NCI-H510A treated with DMSO at 0.1 percent for 48 hours (cell line): Measurements from ENCODE around the gene ZDHHC17.

Source experiments
- DNase-seq: peaks from one replicate; lab custom pipeline; 2025; lab: John Stamatoyannopoulos, UW

ZDHHC17 gene

DNA sequence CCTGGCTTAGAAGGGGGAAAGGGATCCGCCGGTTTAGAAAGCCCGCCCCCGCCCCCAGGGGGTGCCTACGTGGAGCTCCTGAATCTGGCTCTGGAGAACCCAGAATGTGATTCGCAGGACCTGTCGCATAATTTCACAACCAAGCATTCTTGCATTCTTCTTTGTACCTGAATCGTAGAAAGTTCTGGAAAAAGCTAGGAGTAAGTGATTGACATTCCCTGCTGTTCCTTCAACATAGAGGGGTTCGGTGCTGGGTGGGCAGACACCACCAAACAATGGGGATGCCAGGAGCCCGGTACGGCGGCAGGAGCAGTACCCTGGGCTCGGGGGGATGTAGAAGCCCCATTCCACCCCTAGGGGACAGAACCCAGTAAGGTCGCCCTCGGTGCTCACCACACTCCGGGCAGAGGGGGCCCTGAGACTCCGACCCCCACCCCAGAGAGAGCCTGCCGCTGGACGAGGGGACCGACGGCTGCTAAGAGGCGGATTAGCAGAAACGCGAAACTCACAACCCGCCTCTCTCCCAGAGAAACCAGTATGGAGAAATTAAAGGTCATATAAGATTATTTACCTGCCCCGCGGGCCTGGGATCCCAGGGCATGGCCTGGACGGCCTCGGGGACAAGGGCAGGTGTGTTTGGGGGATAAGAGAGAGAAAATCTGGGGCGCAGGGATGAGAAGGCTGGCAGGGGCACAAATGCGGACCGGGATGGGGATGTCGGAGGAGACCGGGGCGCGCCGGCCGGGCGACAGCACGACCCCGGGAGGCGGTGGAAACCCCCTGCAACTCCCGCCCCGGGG, 114.4 kb downstream of the ZDHHC17 start:
- peak; percentile 67 for DNase-seq

DNA sequence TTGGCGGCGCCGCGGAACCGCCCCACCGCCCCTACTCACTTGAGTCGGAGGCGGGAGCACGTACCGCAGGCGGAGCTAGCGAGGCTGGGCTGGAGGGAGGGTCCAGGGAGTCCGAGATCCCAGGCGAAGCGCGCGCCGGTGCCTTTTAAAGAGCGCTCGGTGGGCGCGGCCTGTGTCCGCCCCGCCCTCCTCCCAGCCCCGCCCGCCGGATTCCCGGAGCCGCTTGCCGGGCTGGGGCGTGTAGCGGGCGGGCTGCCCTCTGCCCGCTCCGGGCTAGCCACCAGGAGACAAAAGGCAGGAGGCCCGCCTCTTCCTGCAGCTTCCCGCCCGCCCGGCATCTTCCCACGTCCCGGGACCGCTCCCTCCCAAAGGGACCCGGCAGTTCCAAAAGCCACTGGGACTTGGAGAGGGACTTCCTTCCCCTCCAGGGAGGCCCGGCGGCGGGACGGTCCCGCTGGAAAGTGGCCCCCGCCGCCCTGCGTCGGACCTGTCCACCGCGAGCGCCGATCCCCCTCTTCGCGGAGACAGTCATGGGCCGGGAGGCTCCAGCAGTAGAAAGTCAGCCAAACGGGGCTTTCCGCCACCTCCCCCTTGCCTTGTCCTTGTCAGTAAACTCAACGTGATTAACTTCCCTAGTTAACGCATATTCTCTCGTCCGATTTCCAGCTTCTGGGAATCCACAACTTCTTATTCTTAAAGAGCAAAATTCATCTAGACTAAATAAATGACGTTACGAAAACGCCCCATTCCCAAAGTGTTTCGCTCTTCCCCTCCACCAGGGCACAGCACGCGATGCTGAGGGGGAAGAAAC, 115.2 kb downstream of the ZDHHC17 start, which contains the start of gene CSRP2:
Gene CSRP2 (minus strand): TSS at position 121 of the 811 bp plus-strand sequence. CDS start 12,759 bp downstream, outside the sequence.
- DNase-seq, result peak; percentile 94

GRCh38 chr12:76879710-76880518, 116.0 kb downstream of the ZDHHC17 start:
- DNase-seq, result peak; percentile 80

DNA sequence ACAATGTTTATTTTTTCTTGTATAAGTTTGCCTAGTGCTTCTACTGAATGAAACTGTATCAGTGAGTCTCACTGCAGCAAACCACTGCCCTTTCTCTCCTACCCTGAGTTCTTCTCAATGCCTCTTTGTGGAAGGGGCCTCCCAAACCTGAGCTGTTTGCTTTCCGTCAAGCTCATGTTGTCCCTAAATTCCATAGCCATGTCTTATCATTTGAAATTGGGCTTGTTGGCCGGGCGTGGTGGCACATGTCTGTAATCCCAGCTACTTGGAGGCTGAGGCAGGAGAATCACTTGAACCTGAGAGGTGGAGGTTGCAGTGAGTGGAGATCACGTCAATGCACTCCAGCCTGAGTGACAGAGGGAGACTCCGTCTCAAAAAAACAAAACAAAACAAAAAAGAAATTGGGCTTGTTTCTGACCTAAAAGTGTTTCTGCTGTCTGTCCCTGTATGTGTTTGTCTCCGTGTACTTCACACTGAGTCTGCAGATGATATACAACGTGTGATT, 116.7 kb downstream of the ZDHHC17 start:
- no peak for DNase-seq

DNA sequence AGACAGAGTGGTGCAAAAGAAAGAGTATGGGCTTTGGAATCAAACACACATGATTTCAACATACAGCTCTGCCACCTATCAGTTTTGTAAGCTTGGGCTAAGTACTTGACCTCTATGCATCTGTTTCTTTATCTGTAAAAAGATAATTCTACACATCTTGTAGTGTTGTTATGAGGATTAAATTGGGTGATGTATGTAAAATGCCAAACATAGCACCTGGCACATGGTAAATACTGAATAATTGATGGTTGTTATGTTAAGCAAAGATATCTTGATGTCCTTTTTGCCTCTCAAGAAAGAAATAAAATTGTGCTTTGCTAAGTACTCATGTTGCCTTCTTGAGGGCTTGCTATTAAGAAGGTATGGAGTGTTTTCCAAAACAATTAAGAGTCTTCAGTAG, 117.2 kb downstream of the ZDHHC17 start:
- no peak for DNase-seq

DNA sequence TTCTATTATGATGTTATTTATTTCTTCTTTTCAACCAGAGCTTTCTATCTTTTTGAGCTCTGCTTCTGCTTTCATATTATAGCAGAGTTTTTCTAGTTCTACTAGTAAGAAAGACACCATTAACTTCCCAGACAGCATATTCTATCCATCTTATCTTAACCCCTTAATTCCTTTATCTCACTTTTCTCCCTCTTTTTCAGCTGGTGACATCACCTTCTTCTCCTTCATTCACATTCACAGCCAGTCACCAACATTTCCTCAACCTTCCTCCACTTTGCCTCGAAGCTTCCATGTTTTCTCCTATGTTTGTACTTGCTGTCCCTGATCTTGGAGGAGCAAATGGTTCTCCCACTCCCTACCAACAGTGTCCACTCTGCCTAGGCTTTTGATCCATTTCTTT, 118.5 kb downstream of the ZDHHC17 start:
- DNase-seq, result no peak

DNA sequence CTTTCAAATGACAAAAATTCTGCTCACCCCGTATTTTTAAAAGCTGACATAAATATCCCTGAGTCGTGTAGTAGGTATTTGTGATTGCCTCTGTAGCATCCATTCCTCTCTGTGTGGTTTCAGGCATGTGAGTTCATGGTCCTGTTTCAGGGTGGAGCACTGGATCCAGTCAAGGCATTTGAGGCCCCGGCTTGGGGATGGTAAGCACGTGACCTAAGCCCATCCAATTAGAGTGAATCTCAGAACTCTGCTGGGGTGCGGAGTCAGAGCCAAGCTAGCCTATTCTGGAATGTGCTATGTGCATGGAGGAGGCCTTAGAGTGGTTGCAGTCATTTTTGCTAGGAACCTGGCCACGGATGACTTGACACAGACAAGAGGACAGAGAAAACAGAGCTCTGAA, 119.2 kb downstream of the ZDHHC17 start:
- no peak for DNase-seq

GRCh38 chr12:76883811-76884210, 119.9 kb downstream of the ZDHHC17 start:
- DNase-seq, result no peak

DNA sequence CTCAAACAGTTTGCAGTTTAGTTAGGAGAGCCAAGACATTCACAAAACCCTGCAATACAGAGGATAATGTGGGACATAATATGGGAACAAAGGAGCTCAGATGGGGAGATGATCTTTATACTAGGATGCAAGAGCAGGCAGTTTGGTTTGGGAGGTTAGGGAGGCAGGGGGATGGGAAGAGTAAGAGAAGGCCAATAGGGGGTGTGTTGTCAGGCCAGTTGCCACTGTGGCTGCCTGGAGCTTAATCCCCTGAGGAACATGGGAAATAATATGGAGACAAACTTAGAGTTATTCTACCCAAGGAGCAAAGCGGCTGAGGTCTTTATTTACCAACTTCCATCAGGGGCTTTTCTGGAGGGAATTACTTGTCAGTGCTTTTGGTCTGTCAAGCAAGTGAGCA, 124.9 kb downstream of the ZDHHC17 start:
- no peak for DNase-seq

DNA sequence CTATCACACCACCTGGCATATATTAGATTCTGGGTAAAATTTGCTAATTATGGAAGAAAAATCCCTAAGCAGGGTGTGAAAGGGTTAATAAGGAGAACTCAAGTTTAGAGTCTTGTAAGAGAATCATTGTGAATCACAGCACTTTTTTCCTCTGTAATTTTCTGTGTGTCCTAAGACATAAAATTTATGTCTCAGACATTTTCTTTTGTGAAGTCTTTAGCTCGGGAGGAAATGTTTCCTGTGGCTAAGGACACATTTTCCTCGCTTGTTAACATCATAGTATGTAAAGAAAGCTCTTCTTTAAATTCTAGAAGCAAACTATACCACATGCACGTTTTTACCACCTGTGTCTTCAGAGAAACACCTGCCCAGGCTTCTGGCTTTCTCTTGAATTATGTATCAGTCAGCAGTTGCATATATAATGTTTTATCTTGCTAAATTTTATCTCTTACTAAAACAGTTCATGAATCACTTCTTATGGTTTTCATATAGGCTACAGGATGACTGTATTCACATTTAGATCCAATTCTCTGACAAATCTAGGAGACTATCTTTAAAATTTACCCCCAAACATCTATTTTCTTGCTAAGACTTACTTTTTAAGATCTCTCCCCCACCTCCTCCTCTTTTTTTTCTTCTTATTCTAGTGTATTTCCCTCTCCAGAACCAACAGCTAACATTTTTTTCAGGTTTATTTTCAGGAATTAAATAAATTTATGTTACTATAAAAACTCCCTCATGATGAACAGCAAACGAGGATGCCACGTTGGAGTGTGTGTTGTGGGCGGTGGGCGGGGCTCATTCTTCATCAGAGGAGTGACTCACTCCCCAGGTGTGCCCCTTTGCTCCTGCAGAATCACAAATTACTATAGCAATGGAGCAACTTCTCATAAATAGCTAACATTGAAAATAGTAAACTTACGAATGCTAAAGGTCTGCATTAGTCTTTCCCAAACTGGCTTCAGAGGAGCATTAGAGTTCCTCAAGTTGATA, 126.5 kb downstream of the ZDHHC17 start:
- no peak for DNase-seq

DNA sequence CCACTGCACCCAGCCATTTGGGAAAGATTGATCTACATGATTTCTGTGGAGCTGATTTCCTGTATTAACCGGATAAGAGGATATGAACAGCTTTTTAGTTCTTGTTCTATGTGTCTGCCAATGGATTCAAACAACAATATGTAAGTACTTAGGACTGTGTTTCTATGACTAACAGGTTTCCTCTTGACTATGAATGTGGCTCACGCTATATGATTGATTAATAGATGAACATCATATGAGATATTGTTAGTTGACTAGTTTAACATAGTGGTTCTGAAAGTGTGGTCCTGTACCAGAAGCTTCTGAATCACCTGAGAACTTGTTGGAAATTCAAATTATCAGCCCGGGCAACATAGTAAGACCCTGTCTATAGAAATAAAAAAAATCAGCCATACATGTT, 127.7 kb downstream of the ZDHHC17 start:
- no peak for DNase-seq

DNA sequence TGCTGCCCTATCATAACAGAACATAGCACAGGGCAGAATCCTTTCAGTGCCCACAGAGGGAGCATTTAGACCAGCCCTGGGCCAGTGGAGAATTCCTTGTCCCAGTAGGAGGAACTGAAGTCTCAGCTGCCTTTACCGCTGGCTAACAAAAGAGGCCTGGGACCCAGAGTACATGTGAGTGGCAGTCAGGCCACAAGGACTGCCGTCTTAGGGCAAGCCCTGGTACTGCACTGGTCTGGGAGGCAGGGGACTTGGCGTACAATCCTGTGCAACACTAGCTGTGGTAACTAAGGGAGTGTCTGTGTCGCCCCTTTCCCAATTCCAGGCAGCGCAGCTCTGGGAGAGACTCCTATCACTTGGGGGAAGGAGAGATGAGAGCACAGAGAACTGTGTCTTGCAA, 131.9 kb downstream of the ZDHHC17 start:
- no peak for DNase-seq

- no peak for DNase-seq
Measured at GRCh38 chr12:76896274-76896673, 132.4 kb downstream of the ZDHHC17 start.

- no peak for DNase-seq
Measured at GRCh38 chr12:76898442-76898841, 134.5 kb downstream of the ZDHHC17 start.

- DNase-seq, result no peak
Measured at GRCh38 chr12:76899522-76899921, 135.6 kb downstream of the ZDHHC17 start.

GRCh38 chr12:76901628-76902380, 137.9 kb downstream of the ZDHHC17 start:
- no peak for DNase-seq
